Mucosa of descending colon (tissue), 3 donors: ENCODE measurements around the gene OR51B5. TPM values are rescaled to one million over a fixed set of nuclear protein-coding genes. Genes with fewer than 3 reads are reported as not detected.
"Not testable (repeated sequence)": the region's sequence is repeated elsewhere in the genome, so short reads cannot be mapped to it uniquely, and the experiment has no call there.

Experiments
- ATAC-seq: fragments of 200-7000 bp; cut with Tn5 transposase; one replicate; pipeline ENCODE4 v1.9.1; 2020; ENCODE audit warnings: mild to moderate bottlenecking, moderate library complexity
- DNase-seq, 3 donors: peaks; one replicate each; pipeline ENCODE4 v3.0.0-alpha.2; 2020
- H3K36me3 ChIP-seq: fragments of 200-600 bp; one replicate; pipeline ENCODE4 v1.8.0; 2021; ENCODE audit warnings: low read depth, mild to moderate bottlenecking
- H3K4me1 ChIP-seq: fragments of 200-600 bp; one replicate; pipeline ENCODE4 v1.8.0; 2021; ENCODE audit warnings: low read depth, mild to moderate bottlenecking
- H3K4me3 ChIP-seq: fragments of 200-600 bp; one replicate; pipeline ENCODE4 v1.8.0; 2021; ENCODE audit warnings: mild to moderate bottlenecking
- H3K9me3 ChIP-seq: fragments of 200-600 bp; one replicate; pipeline ENCODE4 v1.8.0; 2021; ENCODE audit warnings: mild to moderate bottlenecking
- CTCF ChIP-seq: fragments of 200-600 bp; IDR thresholded peaks from one replicate; pipeline ENCODE4 v1.8.0; 2022; ENCODE audit warnings: antibody characterized with exemption, mild to moderate bottlenecking
- intact Hi-C, 2 donors: fragments of 100-400 bp; cut with DNase I in 1 of 2; cut with micrococcal nuclease in 1 of 2; formaldehyde crosslinking; loops; one replicate each; pipeline versions ENCODE4 v1.11.0 to v1.11.1; 2022; cut with DNase I, micrococcal nuclease
- total RNA-seq, 3 donors: library from RNA; stranded (reverse); fragmentation: NEBNext Ultra II Directional in 2 of 3; extraction: Animal tissue kit (Norgen Biotek cat#: 25700) in 2 of 3; gene quantifications; one replicate each; pipeline versions ENCODE4 v1.2.1 to v1.2.4, GENCODE V29; 2021 to 2023
- donor health status: DM: no; HTN: no; CAD: no; lungs with moderate emphysema.
- donor health status: DM: no; HTN: no; CAD: no.
- donor health status: DM: no; HTN: yes; CAD: no.

The OR51B5 gene
- total RNA-seq, 3 donors from 2014 or later, result not detected

- no peak within 1 kb of the TSS for H3K4me3 ChIP-seq
- no peaks in the 10 kb centered on the region for H3K9me3 ChIP-seq
- no peaks in the 10 kb centered on the region for H3K4me1 ChIP-seq
- TF ChIP-seq CTCF, result no peak
- no peak for ATAC-seq
- no peak for DNase-seq
- no peaks in the 10 kb centered on the region for H3K36me3 ChIP-seq
- intact Hi-C loops, result no loop called here
These were observed 41.5 kb downstream of the OR51B5 start, which contains the start of gene OR51B4 for GRCh38 chr11:5301846-5302245. Gene OR51B4 (minus strand): TSS chr11:5301946. CDS start chr11:5301946, 0 bp downstream.

DNA sequence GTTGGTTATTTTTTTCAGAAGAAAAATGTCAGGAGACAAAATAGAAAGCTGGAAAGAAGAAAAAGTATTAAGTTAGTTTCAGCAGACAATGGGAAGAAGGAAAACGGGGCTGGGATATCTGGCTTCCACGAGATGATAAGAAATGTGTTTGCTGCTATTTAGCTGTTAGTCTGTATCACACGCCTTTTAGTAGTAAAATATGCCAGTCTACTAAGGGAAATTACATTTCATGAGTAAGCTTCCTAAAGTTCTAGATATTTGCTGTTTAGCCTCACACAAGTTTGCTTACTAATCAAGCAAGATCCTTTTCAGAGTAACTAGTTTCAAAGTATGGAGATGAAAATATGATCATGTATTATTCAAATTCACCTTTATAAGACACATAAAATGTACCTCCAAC is 43.1 kb downstream of the OR51B5 start:
- Histone ChIP-seq H3K36me3 (no peaks in the 10 kb centered on the region), H3K9me3 (no peaks in the 10 kb centered on the region), H3K4me3 (no peak overlapping the region), H3K4me1 (no peaks in the 10 kb centered on the region)
- no peak for DNase-seq
- no peak for TF ChIP-seq CTCF
- intact Hi-C loops, result no loop called here
- ATAC-seq, result no peak

DNA sequence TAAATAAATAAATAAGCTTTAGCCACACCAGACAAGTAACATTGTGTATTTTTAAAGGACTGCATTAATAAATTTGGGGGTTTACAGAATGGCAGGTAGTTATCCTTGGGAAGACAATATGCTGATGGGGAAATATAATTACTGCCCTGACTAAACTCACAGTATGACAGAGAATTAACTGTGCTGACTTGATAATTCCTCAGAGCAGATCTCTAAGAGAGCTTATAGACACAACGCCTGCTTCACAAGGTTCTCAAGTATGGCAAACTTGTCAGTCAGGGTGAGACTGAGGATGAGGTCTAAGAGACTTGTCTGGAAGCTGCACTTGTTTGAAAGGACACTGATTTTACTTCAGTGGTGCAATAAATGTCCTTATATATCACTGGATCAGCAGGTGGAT is 44.9 kb downstream of the OR51B5 start:
- Histone ChIP-seq H3K9me3 (no peaks in the 10 kb centered on the region), H3K4me3 (no peak overlapping the region), H3K4me1 (no peaks in the 10 kb centered on the region), H3K36me3 (no peaks in the 10 kb centered on the region)
- TF ChIP-seq CTCF, result no peak
- DNase-seq, result no peak
- no peak for ATAC-seq
- intact Hi-C loops, result no loop called here

DNA sequence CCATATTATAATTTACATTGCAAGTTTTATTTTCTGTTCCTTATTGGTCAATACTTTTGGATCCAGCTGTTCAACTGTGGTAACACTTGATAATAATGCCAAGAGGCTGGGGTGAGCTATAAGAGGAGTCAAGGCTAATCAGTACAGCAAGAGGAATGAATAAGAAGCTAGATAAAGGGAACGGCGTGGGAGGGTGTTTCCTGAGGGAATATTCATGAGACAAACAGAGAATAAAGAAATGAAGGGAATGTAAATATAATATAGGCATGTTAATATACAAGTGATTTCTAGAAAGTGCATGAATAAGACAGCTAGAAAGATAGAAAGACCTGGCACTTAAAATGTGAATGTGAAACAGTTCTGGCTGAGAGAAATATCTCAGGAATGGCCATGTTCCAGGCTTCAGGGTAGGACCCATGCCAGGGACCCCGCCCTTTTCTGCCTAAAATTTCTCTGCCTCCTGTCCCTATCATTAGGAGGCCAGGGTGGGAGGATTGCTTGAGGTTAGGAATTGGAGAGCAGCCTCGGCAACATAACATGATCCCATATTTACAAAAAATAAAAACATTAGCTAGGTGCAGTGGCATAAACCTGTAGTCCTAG is 45.5 kb downstream of the OR51B5 start:
- Histone ChIP-seq H3K4me3 (no peak overlapping the region), H3K4me1 (no peaks in the 10 kb centered on the region), H3K36me3 (no peaks in the 10 kb centered on the region), H3K9me3 (no peaks in the 10 kb centered on the region)
- ATAC-seq (no peak), DNase-seq (no peak)
- intact Hi-C loops, result no loop called here
- TF ChIP-seq CTCF, result no peak

- intact Hi-C loops, H3K4me1 ChIP-seq, H3K4me3 ChIP-seq, DNase-seq, H3K36me3 ChIP-seq, ATAC-seq, H3K9me3 ChIP-seq: not testable (repeated sequence)
These were observed 48.9 kb downstream of the OR51B5 start for GRCh38 chr11:5294342-5294995.

GRCh38 chr11:5293028-5293427 is 50.3 kb downstream of the OR51B5 start:
- Histone ChIP-seq H3K9me3 (no peaks in the 10 kb centered on the region), H3K4me1 (no peaks in the 10 kb centered on the region), H3K36me3 (no peaks in the 10 kb centered on the region), H3K4me3 (no peak overlapping the region)
- ATAC-seq, result no peak
- no peak for TF ChIP-seq CTCF
- intact Hi-C loops, result no loop called here
- DNase-seq, result no peak

Other genes starting within 250 kb of the OR51B5 start
- gene OR52A5, start 205.2 kb downstream of the OR51B5 start, total RNA-seq, result not detected
- not detected for gene OR52A1, start 188.8 kb downstream of the OR51B5 start, total RNA-seq
- gene OR51V1, start 142.8 kb downstream of the OR51B5 start, total RNA-seq, result not detected
- gene HBB, start 116.5 kb downstream of the OR51B5 start, total RNA-seq, result 10 to 100 TPM in 1 of 3 donors, 1 to 10 TPM in 2; 2.5 to 11.1 (median 3.3) TPM
- gene HBD, start 109.0 kb downstream of the OR51B5 start, total RNA-seq, result not detected
- not detected for gene HBG1, start 93.7 kb downstream of the OR51B5 start, total RNA-seq
- not detected for gene HBG2, start 88.7 kb downstream of the OR51B5 start, total RNA-seq
- not detected for gene HBE1, start 73.6 kb downstream of the OR51B5 start, total RNA-seq
- not detected for gene OR51B4, start 41.6 kb downstream of the OR51B5 start, total RNA-seq
- gene OR51B2, start 19.2 kb downstream of the OR51B5 start, total RNA-seq, result not detected
- not detected for gene OR51B6, start 8.0 kb upstream of the OR51B5 start, total RNA-seq
- not detected for gene OR51M1, start 40.3 kb upstream of the OR51B5 start, total RNA-seq
- gene OR51Q1, start 78.6 kb upstream of the OR51B5 start, total RNA-seq, result not detected
- gene OR51I1, start 98.0 kb upstream of the OR51B5 start, total RNA-seq, result not detected
- not detected for gene OR51I2, start 105.8 kb upstream of the OR51B5 start, total RNA-seq
- not detected for gene OR52D1, start 145.2 kb upstream of the OR51B5 start, total RNA-seq
- gene UBQLN3, start 166.4 kb upstream of the OR51B5 start, total RNA-seq, result under 1 TPM in 2 of 3 donors, not detected in 1; 0.22 to 0.23 TPM
- under 1 TPM; 0.32 to 0.49 (median 0.34) TPM for gene UBQLNL, start 173.2 kb upstream of the OR51B5 start, total RNA-seq
- gene OR52H1, start 205.0 kb upstream of the OR51B5 start, total RNA-seq, result under 1 TPM; 0.28 to 0.46 (median 0.39) TPM
- not detected for gene OR52B6, start 237.4 kb upstream of the OR51B5 start, total RNA-seq